Natural killer cell (primary cell): ENCODE results near the gene FGF12. TPM values are rescaled to one million over a fixed set of nuclear protein-coding genes. Genes with fewer than 3 reads are reported as not detected.

Experiments used
- ATAC-seq, 3 donors: fragments of 150-1000 bp in 2 of 3; fragments of 200-7000 bp in 1 of 3; cut with Tn5 transposase; 1 replicate in 1 of 3; 2 replicates in 2 of 3; pipeline ENCODE4 v1.10.0; 2021; ENCODE audit warnings: mild to moderate bottlenecking in 2 of 3, moderate library complexity in 2 of 3
- DNase-seq, 2 donors: peaks; one replicate each; pipeline versions ENCODE4 v3.0.0 to v3.0.0-alpha.2; 2013 to 2021; ENCODE audit warnings: mixed read lengths in 1 of 2
- H3K27ac ChIP-seq: one replicate; pipeline ENCODE4 v1.5.1; 2013; ENCODE audit warnings: mild to moderate bottlenecking, low read length
- H3K27me3 ChIP-seq: one replicate; pipeline ENCODE4 v1.6.1; 2013; ENCODE audit warnings: low read length; ENCODE audit not compliant: control insufficient read depth, insufficient read depth
- H3K36me3 ChIP-seq: one replicate; pipeline ENCODE4 v1.6.1; 2013; ENCODE audit warnings: low read length; ENCODE audit not compliant: control insufficient read depth, insufficient read depth
- H3K4me1 ChIP-seq: one replicate; pipeline ENCODE4 v1.6.1; 2013; ENCODE audit warnings: low read length; ENCODE audit not compliant: control insufficient read depth, insufficient read depth
- H3K4me3 ChIP-seq: one replicate; pipeline ENCODE4 v1.5.1; 2013; ENCODE audit warnings: low read length
- H3K9me3 ChIP-seq: one replicate; pipeline ENCODE4 v1.6.1; 2013; ENCODE audit warnings: low read length; ENCODE audit not compliant: control insufficient read depth, insufficient read depth
- H3K27ac Mint-ChIP-seq, 2 donors: one replicate each; pipeline ENCODE4 v1.8.0; 2022; ENCODE audit warnings: mild to moderate bottlenecking in 2 of 2, mixed read lengths in 2 of 2, moderate library complexity in 1 of 2
- H3K27me3 Mint-ChIP-seq, 2 donors: one replicate each; pipeline ENCODE4 v1.8.0; 2022; ENCODE audit warnings: low read depth in 2 of 2, mixed read lengths in 2 of 2
- H3K36me3 Mint-ChIP-seq: one replicate; pipeline ENCODE4 v1.8.0; 2022; ENCODE audit warnings: mixed read lengths
- H3K4me1 Mint-ChIP-seq, 2 donors: one replicate each; pipeline ENCODE4 v1.8.0; 2022; ENCODE audit warnings: mixed read lengths in 2 of 2
- H3K4me3 Mint-ChIP-seq: one replicate; pipeline ENCODE4 v1.8.0; 2022; ENCODE audit warnings: mild to moderate bottlenecking, moderate library complexity, mixed read lengths
- H3K9me3 Mint-ChIP-seq, 2 donors: one replicate each; pipeline ENCODE4 v1.8.0; 2022; ENCODE audit warnings: mixed read lengths in 2 of 2
- WGBS: methylation state at CpG from one replicate; pipeline ENCODE4 v1.1.7; 2013; ENCODE audit warnings: missing lambda C conversion rate; ENCODE audit not compliant: insufficient coverage; 5-methylcytosine and 5-hydroxymethylcytosine counted together
- intact Hi-C: fragments of 100-400 bp; cut with micrococcal nuclease; formaldehyde crosslinking; loops from one replicate; pipeline ENCODE4 v1.14.2; 2022
- total RNA-seq, 4 donors: library from RNA; stranded (reverse); fragments of 120-200 nt in 1 of 4; gene quantifications; one replicate each; pipeline versions ENCODE4 v1.2.3 to v1.2.4, GENCODE V29; 2013 to 2022
- TF ChIP-seq, protein P1 (sequence below): fragments of 200-600 bp; IDR thresholded peaks from one replicate; pipeline ENCODE4 v1.8.0; 2022; ENCODE audit warnings: antibody characterized with exemption

Gene FGF12
- total RNA-seq, 3 donors from 2014 or later (not counting 1 experiment from before 2014, with no cell fraction given): not detected

DNA sequence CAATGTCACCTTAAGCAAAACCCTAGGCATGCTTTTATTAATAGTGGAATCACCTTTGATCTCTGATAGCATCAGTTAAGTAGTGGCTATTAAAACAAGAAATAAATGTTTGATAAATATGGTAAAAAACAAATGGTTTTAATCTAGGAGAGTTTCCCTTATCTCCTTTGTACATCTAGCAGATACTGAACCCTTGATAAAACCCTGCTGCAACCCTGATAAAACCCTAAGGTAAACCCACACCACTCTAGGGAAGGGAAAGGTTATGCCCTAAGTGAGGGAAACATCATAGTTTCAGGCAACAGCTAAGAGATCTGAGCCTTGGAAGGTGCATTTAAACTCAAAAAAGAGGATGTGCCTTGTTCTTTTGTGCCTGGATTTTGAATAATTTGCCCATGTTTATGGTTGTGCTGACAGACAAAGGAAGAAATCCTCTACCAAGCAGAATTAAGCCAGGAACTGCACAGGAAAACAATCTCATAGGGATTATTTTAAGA, 309.7 kb downstream of the FGF12 start:
- intact Hi-C loops: no loop called here
- H3K27me3 Mint-ChIP-seq: peaks cover 0 to 4% of the 10 kb centered on the region in 2 donors
- H3K36me3 Mint-ChIP-seq: no peaks in the 10 kb centered on the region
- no peak overlapping the region for H3K4me3 Mint-ChIP-seq
- Histone ChIP-seq H3K4me3 (no peak overlapping the region), H3K4me1 (no peaks in the 10 kb centered on the region), H3K36me3 (no peaks in the 10 kb centered on the region), H3K27ac (no peak overlapping the region), H3K27me3 (no peaks in the 10 kb centered on the region), H3K9me3 (no peaks in the 10 kb centered on the region)
- no peak overlapping the region for H3K27ac Mint-ChIP-seq
- ATAC-seq (no peak), DNase-seq (no peak)
- TF ChIP-seq, protein P1, sequence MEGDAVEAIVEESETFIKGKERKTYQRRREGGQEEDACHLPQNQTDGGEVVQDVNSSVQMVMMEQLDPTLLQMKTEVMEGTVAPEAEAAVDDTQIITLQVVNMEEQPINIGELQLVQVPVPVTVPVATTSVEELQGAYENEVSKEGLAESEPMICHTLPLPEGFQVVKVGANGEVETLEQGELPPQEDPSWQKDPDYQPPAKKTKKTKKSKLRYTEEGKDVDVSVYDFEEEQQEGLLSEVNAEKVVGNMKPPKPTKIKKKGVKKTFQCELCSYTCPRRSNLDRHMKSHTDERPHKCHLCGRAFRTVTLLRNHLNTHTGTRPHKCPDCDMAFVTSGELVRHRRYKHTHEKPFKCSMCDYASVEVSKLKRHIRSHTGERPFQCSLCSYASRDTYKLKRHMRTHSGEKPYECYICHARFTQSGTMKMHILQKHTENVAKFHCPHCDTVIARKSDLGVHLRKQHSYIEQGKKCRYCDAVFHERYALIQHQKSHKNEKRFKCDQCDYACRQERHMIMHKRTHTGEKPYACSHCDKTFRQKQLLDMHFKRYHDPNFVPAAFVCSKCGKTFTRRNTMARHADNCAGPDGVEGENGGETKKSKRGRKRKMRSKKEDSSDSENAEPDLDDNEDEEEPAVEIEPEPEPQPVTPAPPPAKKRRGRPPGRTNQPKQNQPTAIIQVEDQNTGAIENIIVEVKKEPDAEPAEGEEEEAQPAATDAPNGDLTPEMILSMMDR: no peak
- H3K4me1 Mint-ChIP-seq: no peaks in the 10 kb centered on the region
- H3K9me3 Mint-ChIP-seq: peaks cover 0 to 7% of the 10 kb centered on the region in 2 donors

DNA sequence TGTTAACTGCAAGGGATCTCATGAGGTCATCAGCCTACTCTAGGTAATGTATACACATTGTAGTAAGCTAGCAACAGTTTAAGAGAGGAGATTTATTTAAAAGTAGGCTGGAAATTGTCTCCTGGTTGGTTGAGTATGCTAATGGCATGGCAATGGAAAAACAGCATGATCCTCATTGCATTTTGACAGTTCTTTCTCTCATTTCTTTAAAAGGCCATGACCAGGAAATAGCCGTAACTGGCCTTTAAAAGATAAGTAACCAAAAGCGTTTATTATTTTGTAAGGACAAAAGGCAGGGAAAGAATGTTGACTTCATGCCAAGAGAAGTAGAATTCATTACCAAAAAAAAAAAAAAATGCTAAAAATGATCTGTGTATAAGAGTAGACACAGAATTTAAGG, 310.3 kb downstream of the FGF12 start:
- Mint-ChIP-seq H3K4me3 (no peak overlapping the region), H3K9me3 (peaks cover 0 to 7% of the 10 kb centered on the region in 2 donors), H3K27me3 (peaks cover 0 to 4% of the 10 kb centered on the region in 2 donors), H3K36me3 (no peaks in the 10 kb centered on the region), H3K27ac (no peak overlapping the region), H3K4me1 (no peaks in the 10 kb centered on the region)
- Histone ChIP-seq H3K27ac (no peak overlapping the region), H3K36me3 (no peaks in the 10 kb centered on the region), H3K27me3 (no peaks in the 10 kb centered on the region), H3K4me1 (no peaks in the 10 kb centered on the region), H3K4me3 (no peak overlapping the region), H3K9me3 (no peaks in the 10 kb centered on the region)
- DNase-seq (no peak), ATAC-seq (no peak)
- TF ChIP-seq, protein P1: no peak
- intact Hi-C loops: no loop called here
- WGBS: 86% methylated on average over 2 of the region's 2 CpGs

DNA sequence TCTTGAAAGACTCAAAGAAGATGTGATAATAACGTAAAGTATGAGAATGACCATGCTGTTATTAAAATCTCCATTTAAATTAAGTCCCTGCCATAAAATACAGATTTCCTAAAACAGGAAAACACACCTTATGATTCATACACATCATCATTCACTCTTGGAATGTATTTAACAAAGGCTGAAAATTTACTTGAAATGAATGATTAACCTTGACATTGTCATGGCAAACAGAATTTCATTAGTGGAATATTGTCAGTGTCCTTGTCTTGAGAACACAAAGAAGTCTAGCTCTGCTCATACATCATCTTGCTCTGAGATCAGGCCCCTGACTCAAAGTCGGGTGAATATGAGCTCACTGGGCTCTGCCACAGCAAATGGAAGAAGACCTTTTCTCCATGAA, 313.9 kb downstream of the FGF12 start:
- H3K4me3 ChIP-seq: no peak overlapping the region
- intact Hi-C loops: no loop called here
- peaks cover 16 to 22% of the 10 kb centered on the region in 2 donors for H3K27me3 Mint-ChIP-seq
- no peaks in the 10 kb centered on the region for H3K4me1 Mint-ChIP-seq
- no peak for ATAC-seq
- H3K36me3 ChIP-seq: no peaks in the 10 kb centered on the region
- H3K9me3 ChIP-seq: no peaks in the 10 kb centered on the region
- no peak overlapping the region for H3K4me3 Mint-ChIP-seq
- H3K27ac Mint-ChIP-seq: no peak overlapping the region
- peaks cover 2% of the 10 kb centered on the region for H3K27me3 ChIP-seq
- TF ChIP-seq, protein P1: no peak
- peaks cover 0 to 3% of the 10 kb centered on the region in 2 donors for H3K9me3 Mint-ChIP-seq
- H3K4me1 ChIP-seq: peaks cover 3% of the 10 kb centered on the region
- 100% methylated on average over 1 of the region's 2 CpGs for WGBS
- DNase-seq: no peak
- H3K36me3 Mint-ChIP-seq: no peaks in the 10 kb centered on the region
- no peak overlapping the region for H3K27ac ChIP-seq

DNA sequence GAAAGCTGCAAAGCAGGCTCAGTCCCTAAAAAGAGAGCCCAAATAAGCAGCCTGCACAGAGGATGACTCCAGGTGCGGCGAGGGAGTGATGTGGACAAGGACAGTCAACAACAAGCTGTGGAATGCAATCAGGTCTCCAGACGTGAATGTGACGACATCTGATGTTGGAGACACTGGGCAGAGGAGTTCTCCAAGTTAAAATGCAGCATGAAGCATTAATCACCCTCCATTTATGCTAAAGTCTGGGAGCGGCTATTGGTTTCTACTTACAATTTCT, 316.7 kb downstream of the FGF12 start:
- intact Hi-C loops: no loop called here
- Histone ChIP-seq H3K27me3 (peaks cover 3% of the 10 kb centered on the region), H3K4me1 (peaks cover 5% of the 10 kb centered on the region), H3K9me3 (no peaks in the 10 kb centered on the region), H3K27ac (no peak overlapping the region), H3K4me3 (no peak overlapping the region), H3K36me3 (no peaks in the 10 kb centered on the region)
- no peak for DNase-seq
- Mint-ChIP-seq H3K4me3 (no peak overlapping the region), H3K36me3 (no peaks in the 10 kb centered on the region), H3K4me1 (no peaks in the 10 kb centered on the region), H3K27me3 (peaks cover 26 to 45% of the 10 kb centered on the region in 2 donors), H3K9me3 (peaks cover 4 to 9% of the 10 kb centered on the region in 2 donors), H3K27ac (no peak overlapping the region)
- TF ChIP-seq, protein P1: no peak
- WGBS: 69% methylated on average over 5 of the region's 5 CpGs
- ATAC-seq: no peak
